T follicular helper cell (primary cell): Measurements from ENCODE around the gene MIPOL1.
"Not testable (repeated sequence)": the region's sequence is repeated elsewhere in the genome, so short reads cannot be mapped to it uniquely, and the experiment has no call there.

Experiments used
- DNase-seq: peaks from one replicate; pipeline ENCODE4 v3.0.0-alpha.2; 2020; ENCODE audit warnings: low read depth

Gene MIPOL1

DNA sequence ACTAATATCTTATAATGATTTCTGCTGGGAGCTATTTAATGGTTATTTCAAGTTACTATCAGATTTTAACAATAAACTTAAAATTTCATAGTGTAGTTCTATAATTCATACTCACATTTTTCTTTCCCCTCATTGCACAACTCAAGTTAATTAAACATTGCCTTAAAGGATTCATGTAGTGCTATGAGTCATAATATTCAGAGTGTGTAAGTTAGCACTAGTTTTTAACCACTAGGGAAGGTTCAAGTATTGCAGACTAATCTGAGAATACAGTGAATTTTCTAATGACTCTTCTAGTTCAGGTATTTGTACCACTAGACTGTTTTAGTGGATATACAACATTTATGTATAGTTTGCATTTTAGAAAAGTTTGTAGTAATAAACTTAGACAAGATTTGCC lies 347.4 kb downstream of the MIPOL1 start:
- DNase-seq: no peak

DNA sequence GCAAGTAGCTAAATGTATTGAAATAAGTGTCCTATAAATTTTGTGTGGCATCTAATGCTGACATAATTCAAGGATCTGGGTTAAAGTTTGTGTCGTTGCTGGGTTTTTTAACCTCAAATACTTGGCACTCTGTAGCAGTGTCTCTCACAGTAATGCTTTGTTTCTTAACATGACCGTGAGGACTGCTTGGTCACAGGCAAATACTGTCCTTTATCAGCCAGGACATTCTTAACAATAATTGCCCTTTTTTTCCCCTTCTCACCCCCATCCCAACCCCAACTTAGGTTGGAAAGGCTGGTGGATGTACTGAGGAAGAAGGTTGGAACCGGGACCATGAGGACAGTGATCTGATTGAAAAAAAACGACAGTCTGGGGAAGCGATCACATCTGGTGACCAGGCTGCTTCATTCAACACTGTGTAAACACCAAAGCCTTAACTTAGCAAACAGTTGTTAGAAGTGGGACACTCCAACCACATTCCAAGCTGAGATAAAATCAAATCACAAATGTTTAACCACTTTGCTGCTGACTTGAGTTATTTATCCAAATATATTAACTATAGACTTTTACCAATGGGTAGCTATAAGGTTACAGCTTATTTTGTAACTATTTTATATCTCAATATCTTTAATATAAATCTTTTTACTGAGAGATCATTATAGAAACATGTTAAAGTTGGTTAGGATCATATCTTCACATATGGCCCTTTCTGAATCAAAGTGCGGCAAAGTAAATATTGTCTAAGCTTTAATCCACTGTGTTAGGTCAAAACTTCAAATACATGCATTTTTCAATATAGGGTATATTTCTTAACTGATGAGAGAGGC lies 349.1 kb downstream of the MIPOL1 start:
- DNase-seq: no peak

DNA sequence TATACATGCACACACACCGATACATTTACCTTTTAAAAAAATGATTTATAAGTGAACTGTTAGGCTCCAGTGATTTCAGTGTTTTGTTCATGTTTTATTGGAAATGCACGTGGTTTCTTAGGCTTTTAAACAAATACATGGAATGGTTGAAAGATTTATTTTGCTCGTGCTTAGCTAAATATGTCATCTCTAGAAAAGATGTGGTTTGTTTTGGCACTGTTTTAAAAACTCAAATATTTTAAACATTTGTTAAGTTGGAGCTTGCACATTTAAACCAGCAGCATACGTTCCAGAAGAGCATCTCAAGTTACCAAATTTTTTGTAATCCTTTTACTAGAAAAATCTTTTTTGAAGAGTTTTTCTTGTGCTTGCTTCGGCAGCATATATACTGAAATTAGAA lies 352.8 kb downstream of the MIPOL1 start:
- no peak for DNase-seq

DNA sequence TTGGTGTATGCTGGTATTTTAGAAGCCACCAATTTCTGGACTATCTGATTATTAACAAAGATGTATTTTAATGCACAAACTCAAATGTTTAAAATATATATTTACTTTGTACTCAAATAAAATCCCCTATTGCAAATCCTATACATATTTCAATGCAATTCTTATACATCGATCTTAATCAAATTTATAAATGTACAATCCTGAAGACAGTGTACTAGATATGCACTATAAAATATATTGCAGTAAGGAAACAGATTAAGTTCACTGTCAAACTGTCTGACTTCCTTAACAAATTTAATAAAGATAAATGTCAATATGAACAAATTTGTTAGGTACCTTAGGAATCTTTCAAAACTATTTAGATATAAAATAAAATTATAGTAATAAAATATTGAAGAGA lies 353.4 kb downstream of the MIPOL1 start:
- no peak for DNase-seq

DNA sequence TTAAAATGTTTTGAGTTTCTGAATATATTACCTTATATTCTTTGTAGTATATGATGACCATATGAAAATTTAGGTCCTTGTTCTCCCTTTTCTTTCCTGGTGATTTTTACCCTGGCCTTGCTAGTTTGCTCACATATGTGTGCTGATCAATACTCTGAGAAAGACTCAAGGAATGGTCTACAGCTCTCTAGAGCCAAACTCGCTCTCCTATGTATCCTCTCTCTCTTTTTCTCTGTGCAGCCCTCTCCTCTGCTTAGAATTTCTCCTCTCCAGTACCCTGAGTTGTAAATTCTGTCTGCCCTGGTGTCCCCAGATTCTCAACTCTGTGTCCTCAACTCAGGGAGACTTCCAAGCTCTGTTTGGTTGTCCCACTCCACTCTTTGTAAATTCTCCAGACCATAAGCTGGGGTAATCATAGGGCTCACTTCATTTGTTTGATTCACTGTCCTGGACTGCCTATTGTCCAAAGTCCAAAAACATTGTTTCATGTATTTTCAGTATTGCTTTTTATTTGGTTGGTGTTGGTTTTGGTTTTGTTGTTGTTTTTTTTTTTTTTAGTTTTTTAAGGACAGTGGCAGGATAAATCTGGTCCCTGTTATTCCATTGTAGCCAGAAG lies 356.3 kb downstream of the MIPOL1 start:
- no peak for DNase-seq

DNA sequence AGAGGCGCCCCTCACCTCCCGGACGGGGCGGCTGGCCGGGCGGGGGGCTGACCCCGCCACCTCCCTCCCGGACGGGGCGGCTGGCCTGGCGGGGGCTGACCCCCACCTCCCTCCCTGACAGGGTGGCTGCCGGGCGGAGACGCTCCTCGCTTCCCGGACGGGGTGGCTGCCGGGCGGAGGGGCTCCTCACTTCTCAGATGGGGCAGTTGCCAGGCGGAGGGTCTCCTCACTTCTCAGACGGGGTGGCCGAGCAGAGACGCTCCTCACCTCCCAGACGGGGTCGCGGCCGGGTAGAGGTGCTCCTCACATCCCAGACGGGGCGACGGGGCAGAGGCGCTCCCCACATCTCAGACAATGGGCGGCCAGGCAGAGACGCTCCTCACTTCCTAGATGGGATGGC lies 357.9 kb downstream of the MIPOL1 start:
- not testable (repeated sequence) for DNase-seq

DNA sequence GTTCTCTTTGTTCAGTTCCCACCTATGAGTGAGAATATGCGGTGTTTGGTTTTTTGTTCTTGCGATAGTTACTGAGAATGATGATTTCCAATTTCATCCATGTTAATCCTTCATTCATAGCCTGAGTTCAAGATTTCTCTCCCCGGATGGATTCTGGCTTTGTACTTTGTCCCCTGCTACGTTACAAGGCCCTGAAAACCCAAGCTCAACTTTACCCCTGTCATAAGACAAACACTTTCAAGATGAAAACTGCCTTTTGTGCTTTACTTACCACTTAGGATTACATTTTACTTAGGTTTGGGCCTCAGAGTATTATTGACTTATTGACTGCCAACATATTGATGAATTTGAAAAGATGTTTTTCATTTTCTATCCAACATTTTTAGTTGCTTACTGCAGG lies 361.0 kb downstream of the MIPOL1 start:
- DNase-seq: no peak

DNA sequence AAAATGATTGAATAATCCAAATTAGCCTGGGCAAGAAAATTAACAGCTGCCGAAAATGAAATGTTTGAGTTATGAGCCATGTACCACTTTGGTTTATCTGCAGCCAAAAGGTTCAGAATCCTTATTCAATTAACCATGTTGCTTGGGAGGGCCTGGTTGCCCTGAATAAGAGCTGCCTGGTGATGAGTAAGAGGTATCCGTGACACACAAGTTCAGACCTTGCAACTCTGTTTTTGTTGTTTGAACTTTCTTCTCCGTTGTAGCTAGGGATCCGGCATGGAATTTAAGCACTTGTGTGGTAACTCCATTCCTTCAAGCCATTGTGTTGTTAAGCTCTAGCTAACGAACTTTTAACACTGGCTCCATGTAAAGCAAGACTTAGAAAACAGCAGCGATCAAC lies 361.6 kb downstream of the MIPOL1 start:
- no peak for DNase-seq

DNA sequence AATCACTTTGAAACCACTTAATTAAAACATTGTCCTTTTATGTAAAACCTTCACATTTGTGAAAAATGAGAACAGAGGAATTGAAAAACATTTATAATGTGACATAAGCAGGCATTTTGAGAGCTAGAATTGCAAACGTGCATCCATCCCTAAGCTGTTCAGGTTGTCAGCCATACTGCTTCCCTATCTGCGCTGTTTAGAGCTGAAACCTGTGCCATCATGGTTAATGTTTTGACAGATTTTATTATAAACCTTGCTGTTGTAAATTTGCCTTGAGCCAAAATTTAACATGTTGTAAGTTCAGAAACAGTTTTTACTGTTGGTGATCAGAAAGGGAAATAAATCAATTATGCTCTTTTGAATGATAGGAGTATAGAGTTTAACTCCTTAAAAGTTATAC lies 365.5 kb downstream of the MIPOL1 start:
- no peak for DNase-seq

DNA sequence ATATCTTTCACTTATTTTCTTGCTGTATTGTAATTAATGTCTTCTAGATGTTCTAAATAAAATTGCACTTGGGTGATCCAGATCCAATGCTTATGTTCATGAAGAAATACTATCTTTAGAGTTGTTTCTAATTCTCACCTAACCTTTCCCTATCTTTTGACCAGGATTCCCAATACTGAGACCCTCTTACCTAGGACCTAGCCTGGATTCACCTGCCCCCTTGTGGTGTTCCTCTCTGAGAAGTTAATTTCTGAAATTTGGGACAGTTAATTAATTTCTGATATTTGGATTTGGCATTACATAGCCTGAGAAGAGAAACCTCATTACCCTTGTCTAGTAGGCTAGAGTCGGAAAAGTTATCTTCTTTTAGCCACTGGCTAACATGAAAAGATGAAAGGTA lies 367.8 kb downstream of the MIPOL1 start:
- DNase-seq: no peak

DNA sequence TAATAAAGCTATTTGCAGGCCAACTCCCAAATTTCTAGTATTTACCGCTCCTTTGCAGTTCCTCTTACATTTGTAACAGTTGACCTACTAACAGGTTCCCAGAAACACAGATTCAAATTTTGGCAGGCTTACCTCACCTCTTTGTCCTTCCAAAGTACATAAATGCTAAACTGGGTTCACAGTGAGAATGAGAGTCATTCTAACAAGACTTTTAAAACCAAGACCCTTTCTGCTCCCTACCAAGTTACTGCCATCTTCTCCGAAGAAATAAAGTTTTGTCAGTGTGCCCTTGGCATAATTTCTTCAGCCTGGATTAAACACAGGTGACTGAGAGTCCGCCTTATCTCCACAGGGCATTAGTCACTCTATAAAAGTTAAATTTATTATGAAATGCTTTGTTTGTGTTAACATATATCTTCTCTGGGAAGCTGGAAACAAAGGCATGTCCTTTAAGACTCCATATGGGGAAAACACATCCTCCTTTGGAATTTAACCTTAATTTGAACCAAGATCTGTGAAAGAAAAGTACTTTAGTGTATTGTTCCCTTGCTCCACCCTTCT lies 369.2 kb downstream of the MIPOL1 start:
- DNase-seq: no peak

DNA sequence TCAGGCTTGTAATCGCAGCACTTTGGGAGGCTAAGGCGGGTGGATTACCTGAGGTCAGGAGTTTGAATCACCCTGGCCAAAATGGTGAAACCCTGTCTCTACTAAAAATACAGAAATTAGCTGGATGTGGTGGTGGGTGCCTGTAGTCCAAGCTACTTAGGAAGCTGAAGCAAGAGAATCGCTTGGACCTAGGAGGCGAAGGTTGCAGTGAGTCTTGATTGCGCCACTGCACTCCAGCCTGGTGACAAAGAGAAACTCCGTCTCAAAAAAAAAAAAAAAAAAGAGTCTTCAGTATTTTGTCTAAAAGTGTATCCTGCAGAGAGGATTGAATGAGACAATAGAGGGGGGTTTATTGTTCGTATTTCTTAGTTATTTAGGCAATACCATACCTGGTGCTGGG lies 372.0 kb downstream of the MIPOL1 start:
- no peak for DNase-seq

DNA sequence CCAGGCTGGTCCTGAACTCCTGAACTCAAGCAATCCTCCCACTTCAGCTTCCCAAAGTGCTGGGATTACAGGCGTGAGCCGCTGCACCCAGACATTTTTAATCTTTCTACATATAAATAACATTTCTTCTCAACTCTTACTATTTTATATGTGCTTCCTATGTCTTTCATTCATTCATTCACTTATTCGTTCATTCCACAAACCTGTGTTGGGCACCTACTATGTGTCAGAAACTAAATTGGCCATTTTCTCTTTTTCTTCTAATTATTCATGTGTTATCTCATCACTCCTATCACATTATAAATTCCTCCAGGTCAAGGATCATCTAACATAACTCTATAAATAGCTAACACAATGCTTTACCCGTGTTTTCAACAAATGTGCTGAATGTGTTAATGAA lies 373.7 kb downstream of the MIPOL1 start:
- DNase-seq: no peak

DNA sequence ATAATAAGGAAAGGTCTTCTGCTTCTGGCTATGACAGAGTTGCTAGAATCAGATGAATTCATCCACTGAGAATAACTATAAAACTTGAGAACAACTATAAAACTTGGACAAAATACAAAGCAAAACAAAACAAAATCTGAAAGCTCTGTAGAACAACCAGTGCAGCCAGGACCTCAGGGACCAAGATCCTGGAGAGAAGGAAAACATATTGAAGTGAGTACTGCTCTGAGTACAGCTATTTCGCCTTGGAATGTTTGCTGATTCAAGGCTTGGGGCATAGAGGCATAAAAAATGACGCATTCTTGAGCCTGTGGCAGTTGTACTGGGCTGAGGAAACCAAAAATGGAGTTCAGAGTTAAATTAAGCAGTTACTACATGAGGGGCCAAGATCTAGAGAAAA lies 375.6 kb downstream of the MIPOL1 start:
- no peak for DNase-seq

DNA sequence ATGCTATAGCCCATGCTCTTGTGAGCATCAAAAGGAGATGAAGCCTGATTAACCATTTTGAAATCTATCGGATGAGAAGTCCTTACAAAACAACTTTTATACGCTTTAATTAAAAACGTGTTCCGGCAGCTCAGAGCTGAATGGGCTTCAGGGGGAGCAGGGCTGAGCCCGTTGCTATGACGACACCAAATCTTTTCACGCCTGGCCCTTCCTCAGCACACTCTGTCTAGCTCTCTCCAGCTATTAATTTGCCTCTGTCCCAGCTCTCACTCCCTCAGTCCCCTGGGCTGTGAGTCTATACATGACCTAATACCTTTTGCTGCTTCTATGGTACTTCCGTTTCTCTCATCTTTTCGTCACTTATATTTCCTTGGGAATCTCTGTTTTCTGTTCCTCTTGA lies 381.5 kb downstream of the MIPOL1 start:
- no peak for DNase-seq

DNA sequence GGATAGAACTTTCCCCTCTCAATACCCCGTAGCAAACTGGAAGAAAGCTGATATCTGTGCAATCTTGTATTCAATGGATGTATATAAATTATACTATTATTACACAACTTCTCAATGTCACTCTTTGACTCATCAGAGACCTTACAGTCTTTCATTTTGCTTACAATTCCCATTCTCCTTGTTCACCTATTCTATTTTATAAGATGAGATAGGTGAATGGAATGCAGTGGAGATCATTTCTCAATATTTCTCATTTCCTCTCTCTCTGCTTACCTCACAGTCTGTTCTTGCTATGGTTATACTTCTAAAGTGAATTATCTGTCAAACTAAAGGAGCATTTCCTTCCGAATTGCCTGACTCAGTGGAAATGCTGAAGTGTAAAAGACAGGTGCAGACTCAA lies 382.4 kb downstream of the MIPOL1 start:
- no peak for DNase-seq

DNA sequence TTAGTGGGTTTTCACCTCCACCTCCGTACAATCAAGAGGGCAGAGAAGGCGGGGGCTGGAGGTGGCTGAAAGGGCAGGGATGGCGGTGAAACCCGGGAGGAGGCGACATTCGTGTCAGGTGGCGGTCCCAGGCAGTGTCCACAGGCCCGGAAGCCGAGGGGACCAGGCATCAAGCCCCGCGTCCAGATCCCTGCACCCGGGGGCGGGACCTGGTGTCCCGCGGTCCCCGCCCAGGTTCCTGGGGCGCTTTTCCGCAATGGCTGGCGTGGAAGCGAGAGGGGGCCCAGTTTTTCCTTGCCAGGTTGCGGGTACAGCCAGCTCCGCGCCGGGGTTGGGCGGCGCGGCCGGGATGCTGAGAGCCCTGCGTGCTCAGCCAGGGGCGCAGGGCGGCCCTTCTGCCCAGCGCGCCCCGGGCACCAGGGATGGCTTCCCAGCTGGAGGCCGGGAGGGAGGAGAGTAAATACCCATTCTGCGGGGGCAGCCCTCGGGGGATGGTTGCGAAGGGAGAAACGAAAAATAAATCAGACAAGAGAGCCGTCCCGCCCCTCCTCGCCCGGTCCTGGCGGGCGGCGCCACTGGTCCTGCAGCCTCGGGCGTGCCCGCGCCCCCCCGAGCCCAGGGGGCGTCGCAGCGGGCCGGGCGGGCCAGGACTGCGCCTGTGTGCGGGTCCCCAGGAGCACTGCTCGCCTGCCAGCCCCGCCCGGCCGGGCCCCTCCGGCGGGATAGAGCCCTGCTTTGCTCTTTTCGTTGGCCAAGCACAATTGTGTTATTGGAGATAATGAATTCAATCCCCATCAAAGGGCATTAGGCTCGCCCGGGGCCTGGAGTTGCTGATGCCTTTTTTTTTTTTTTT lies 385.8 kb downstream of the MIPOL1 start:
- no peak for DNase-seq

DNA sequence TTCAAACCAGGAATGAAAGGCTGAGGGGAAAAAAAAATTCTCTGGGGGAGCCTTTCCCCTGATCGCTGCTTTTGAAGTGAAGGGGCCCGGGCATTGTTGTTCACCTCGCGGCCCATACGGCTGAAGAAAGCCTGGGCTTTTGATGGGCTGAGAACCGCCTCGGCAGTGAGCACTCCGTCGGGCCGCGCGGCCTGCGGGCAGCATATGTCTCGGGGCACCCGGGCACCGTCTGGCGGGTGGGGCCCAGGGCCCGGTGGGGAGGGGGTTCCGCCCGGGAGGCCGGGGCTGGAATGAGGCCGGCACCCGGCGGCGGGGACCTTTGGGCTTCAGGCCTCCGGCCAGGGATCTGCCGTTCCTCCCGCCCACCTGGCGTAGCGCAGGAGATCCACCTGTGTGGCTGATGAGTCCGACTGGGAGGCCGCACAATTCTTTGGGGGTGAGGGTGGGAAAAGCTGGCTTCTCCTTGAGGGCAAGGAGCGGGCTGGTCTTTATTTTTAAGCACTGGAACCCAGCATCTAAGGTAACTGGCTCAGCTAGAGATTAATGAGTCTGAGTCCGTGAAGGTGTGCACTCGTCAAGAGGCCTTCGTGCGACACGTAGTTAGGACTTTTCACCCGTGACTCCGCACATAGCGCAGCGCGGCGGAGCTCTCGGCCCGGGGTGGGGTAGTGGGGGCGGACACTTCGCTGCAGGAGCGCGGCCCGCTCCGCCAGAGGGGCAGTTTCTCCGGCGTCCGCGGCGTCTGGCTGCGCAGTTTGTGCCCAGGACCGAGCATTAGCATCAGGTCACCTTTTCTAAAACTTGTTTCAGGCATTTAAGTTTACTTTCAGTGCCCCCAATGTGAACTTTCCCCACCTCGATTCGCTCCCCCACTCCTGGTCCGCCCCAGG lies 386.7 kb downstream of the MIPOL1 start:
- DNase-seq: no peak

DNA sequence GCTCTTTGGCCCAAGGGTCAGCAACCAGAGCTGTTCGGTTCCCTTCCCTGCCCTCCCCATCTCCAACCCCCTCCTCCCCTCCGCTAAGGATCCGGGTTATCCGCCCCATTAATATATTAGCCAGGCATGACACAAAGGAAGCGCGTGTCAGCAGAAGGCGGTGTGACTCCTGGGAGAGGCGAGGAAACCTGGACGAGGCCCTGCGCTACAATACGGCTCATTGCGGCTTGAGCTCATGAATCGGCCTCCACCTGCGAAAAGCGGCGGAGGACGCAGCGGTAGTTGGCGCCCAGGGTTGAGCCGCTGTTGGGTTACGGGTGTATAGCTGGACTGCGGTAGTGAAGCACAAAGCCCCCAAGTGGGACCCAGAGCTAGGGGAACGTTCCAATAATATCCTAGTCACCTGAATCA lies 387.4 kb downstream of the MIPOL1 start:
- no peak for DNase-seq

DNA sequence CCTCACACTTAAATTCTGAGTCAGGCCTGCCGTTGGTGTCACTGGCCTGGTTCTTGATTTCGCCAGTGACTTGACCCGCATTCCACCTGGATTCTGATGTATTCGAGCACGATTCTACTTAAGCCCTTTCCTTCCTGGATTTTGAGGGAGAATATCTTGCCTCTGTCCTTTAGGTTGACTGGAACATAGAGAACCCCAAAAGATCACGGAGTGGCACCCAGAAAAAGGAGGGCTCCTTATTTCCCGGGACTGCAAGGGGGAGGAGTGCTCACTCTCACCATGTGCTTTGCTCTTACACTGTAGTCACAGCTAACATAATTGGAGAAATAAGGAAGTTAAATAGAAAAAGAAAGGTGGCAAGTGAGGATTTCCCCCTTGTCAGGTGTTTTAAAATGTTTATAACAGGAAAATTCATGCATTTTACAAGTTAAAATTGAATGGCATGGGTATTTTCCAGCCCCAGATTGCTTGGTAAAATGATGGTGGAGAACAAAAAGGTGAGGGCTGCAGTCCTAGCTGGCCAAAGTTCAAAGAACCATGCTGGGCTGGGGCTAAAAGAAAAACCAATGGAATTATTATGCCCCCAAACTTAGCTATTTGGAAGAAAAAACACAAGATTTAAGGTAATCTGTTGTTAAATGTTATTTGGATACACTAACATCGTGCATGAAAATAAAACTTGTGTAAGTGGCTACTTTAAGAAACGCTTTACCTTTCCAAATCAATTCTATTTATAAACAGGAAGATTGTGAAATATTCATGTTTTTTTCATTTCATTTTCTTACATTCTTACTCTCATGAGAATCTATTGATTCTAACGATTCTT lies 388.4 kb downstream of the MIPOL1 start:
- DNase-seq: no peak

DNA sequence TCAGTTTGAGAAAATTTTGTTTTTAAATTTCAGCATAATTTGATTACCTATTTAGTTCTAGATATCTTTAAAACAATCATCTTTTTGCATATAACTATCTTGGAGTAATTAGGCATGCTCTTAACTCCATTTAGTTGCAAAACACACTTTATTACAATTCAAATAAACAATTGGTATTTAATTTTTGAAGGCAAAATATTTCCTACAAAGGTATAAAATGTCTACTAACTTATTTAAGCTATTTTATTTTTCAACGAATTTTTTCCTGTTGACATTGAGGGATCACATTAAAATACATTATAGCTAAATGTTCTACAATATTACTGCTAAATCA lies 389.0 kb downstream of the MIPOL1 start:
- DNase-seq: no peak
